Testis (tissue), 3 donors: ENCODE data around the gene PLEKHA8. TPM values are rescaled to one million over a fixed set of nuclear protein-coding genes. Genes with fewer than 3 reads are reported as not detected.
"Not testable (repeated sequence)": the region's sequence is repeated elsewhere in the genome, so short reads cannot be mapped to it uniquely, and the experiment has no call there.

ENCODE experiments used
- DNase-seq: peaks from one replicate; pipeline ENCODE4 v3.0.0-alpha.2; 2019
- H3K27ac ChIP-seq, 2 donors: fragments of 200-600 bp; sonication (generic); one replicate each; pipeline ENCODE4 v1.5.1; 2019
- H3K27me3 ChIP-seq: fragments of 200-600 bp; sonication (generic); one replicate; pipeline ENCODE4 v1.5.1; 2019
- H3K36me3 ChIP-seq: fragments of 200-600 bp; sonication (generic); one replicate; pipeline ENCODE4 v1.5.1; 2017; ENCODE audit warnings: low read depth; ENCODE audit errors: missing control alignments
- H3K4me1 ChIP-seq: fragments of 200-600 bp; sonication (generic); one replicate; pipeline ENCODE4 v1.5.1; 2019
- H3K4me3 ChIP-seq, 2 donors: fragments of 200-600 bp; sonication (generic); one replicate each; pipeline ENCODE4 v1.5.1; 2017 to 2019
- H3K9me3 ChIP-seq: fragments of 200-600 bp; sonication (generic); one replicate; pipeline ENCODE4 v1.5.1; 2017
- POLR2A ChIP-seq: fragments of 450-650 bp; IDR thresholded peaks from one replicate; pipeline ENCODE4 v1.6.1; 2017; ENCODE audit warnings: antibody characterized with exemption, mild to moderate bottlenecking, moderate library complexity
- WGBS, 2 donors: methylation state at CpG; one replicate each; pipeline ENCODE4 v1.1.5; 2018; 5-methylcytosine and 5-hydroxymethylcytosine counted together
- intact Hi-C: fragments of 100-400 bp; cut with DNase I; formaldehyde crosslinking; loops from one replicate; pipeline ENCODE4 v1.15.1; 2023; ENCODE audit warnings: low total_unique reads
- polyA plus RNA-seq: library from polyadenylated mRNA; stranded (reverse); fragments of 350-450 nt; fragmentation: Illumina TruSeq; extraction: RNeasy Lipid Tissue Mini Kit (QIAGEN cat#74804); gene quantifications from one replicate; pipeline ENCODE4 v1.2.3, GENCODE V29; 2014; ENCODE audit warnings: low read depth, low replicate concordance; ENCODE audit not compliant: insufficient read depth
- total RNA-seq, 2 donors: library from RNA; depleted of rRNA; stranded (reverse); fragments of >200 nt; gene quantifications; one replicate each; pipeline ENCODE4 v1.2.3, GENCODE V29; 2016
- TF ChIP-seq, protein P1 (sequence below), 3 experiments: fragments of 450-650 bp in 2 of 3; fragments of 200-600 bp in 1 of 3; sonication (generic) in 1 of 3; IDR thresholded peaks; one replicate each; pipeline ENCODE4 v1.5.1; 2016 to 2019; ENCODE audit warnings: antibody characterized with exemption in 3 of 3, mild to moderate bottlenecking in 2 of 3, moderate library complexity in 1 of 3

PLEKHA8 gene
- total and polyA plus RNA-seq, 3 donors from 2014 or later: 7.1 to 14.5 (median 11.0) TPM

DNA sequence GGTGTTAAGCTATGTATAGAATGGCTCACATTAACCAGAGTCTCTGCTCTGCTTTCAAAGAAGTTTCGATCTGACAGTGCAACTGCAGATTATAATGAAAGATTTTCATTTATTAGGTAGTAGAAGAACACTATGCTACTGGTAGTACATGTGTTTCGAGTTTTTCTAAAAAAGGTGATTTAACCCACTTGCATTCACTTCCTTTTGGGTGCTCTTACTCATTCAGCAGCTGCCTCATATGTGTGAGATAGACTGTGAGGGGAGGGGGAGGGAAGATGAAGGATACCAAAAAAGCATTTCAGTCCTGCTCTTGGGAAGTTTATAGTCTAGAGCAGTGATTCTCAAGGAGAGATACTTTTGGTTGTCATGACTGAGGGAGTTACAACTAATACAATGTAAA lies 20.4 kb downstream of the PLEKHA8 start:
- Histone ChIP-seq H3K36me3 (no peaks in the 10 kb centered on the region), H3K27me3 (no peaks in the 10 kb centered on the region), H3K27ac (no peak overlapping the region), H3K9me3 (no peaks in the 10 kb centered on the region), H3K4me1 (no peaks in the 10 kb centered on the region), H3K4me3 (no peak overlapping the region)
- DNase-seq: no peak
- no peak for TF ChIP-seq POLR2A
- TF ChIP-seq, protein P1, sequence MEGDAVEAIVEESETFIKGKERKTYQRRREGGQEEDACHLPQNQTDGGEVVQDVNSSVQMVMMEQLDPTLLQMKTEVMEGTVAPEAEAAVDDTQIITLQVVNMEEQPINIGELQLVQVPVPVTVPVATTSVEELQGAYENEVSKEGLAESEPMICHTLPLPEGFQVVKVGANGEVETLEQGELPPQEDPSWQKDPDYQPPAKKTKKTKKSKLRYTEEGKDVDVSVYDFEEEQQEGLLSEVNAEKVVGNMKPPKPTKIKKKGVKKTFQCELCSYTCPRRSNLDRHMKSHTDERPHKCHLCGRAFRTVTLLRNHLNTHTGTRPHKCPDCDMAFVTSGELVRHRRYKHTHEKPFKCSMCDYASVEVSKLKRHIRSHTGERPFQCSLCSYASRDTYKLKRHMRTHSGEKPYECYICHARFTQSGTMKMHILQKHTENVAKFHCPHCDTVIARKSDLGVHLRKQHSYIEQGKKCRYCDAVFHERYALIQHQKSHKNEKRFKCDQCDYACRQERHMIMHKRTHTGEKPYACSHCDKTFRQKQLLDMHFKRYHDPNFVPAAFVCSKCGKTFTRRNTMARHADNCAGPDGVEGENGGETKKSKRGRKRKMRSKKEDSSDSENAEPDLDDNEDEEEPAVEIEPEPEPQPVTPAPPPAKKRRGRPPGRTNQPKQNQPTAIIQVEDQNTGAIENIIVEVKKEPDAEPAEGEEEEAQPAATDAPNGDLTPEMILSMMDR (IDR thresholded peaks at IDR 0.05): no peak
- 91 to 94% methylated on average over 2 of the region's 2 CpGs for WGBS, 2 donors
- intact Hi-C loops: no loop called here

DNA sequence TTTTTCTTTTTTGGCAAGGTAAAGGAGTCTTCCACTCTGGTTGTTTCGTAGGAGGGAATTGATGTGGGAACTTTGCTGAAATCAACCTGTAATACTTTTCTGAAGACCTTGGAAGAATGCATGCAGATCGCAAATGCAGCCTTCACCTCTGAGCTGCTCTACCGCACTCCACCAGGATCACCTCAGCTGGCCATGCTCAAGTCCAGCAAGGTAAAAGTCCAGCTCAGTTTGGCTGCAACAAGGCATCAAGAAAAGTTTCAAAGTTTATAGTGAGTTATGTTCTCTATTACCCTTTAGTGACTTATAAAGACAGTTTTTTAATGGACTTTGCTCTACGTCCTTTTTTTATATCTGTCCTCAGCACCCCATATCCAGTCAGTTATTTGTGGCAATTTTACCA lies 21.0 kb downstream of the PLEKHA8 start:
- intact Hi-C loops: no loop called here
- Histone ChIP-seq H3K9me3 (no peaks in the 10 kb centered on the region), H3K4me1 (no peaks in the 10 kb centered on the region), H3K27me3 (no peaks in the 10 kb centered on the region), H3K27ac (no peak overlapping the region), H3K4me3 (no peak overlapping the region), H3K36me3 (no peaks in the 10 kb centered on the region)
- TF ChIP-seq POLR2A: no peak
- TF ChIP-seq, protein P1 (IDR thresholded peaks at IDR 0.05): no peak
- no peak for DNase-seq
- WGBS, 2 donors: 94 to 97% methylated on average over 4 of the region's 4 CpGs

DNA sequence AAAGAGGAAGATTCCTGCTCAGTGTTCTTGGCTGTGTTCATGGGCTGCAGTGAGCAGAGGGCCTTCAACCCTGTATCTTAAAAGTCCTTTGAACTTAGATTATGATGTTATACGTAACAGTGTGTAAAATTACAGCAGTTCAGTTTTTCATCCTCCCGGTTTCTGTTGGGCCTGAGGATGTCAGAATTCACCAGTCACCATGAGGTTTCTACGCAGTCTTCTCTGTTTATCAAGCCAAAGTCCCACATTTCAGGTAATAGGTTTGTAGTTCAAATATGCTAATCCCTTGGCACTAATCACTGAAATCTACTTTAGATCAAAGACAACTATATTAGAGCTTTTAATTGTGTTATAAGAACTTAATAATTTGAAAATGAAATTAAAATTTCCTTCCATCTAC lies 24.9 kb downstream of the PLEKHA8 start:
- TF ChIP-seq POLR2A: no peak
- TF ChIP-seq, protein P1 (IDR thresholded peaks at IDR 0.05): no peak
- Histone ChIP-seq H3K4me3 (no peak overlapping the region), H3K9me3 (no peaks in the 10 kb centered on the region), H3K4me1 (no peaks in the 10 kb centered on the region), H3K36me3 (no peaks in the 10 kb centered on the region), H3K27me3 (no peaks in the 10 kb centered on the region), H3K27ac (no peak overlapping the region)
- intact Hi-C loops: no loop called here
- 89 to 96% methylated on average over 3 of the region's 3 CpGs for WGBS, 2 donors
- no peak for DNase-seq

DNA sequence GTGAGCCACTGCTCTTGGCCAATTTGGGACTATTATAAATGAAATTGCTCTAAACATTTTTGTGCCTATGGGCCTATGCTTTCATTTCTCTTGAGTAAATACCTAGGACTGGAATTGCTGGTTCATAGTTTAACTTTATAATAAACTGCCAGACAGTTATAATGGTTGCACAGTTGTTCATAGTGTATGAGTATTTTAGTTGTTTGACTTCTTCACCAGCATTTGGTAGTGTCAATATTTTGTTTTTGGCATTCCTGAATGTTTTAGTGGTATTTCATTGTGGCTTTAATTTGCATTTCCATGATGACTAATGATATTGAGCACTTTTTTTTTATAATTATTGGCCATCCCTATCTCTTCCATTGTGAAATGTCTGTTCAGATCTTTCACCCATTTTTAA lies 29.5 kb downstream of the PLEKHA8 start:
- no peaks in the 10 kb centered on the region for H3K36me3 ChIP-seq
- TF ChIP-seq POLR2A: no peak
- TF ChIP-seq, protein P1 (IDR thresholded peaks at IDR 0.05): no peak

DNA sequence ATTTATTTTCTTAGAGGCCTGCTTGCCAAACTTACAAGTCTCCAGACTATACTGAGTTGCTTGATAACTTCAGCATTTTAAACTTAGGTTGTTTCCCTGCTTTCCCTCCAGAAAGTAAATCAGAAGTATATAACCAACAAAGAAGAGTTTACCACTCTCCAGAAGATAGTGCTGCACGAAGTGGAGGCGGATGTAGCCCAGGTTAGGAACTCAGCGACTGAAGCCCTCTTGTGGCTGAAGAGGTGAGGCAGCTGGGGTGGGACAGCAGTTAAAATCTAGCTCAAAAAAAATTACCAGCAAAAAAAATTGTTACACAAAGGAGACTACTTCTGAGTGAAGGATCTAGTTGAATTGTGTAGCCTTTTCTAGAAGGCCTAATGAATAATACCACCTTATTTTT lies 33.6 kb downstream of the PLEKHA8 start:
- H3K4me1 ChIP-seq, H3K9me3 ChIP-seq, H3K36me3 ChIP-seq, H3K4me3 ChIP-seq, intact Hi-C loops, H3K27me3 ChIP-seq, H3K27ac ChIP-seq: not testable (repeated sequence)
- peak; percentile 63 for DNase-seq
- TF ChIP-seq, protein P1 (IDR thresholded peaks at IDR 0.05): peak; percentile 49 to 74 (median 51)
- 24 to 36% methylated on average over 3 of the region's 3 CpGs for WGBS, 2 donors

More for the DNA sequence above, 29.5 kb downstream of the PLEKHA8 start:
- DNase-seq: no peak
- H3K27ac ChIP-seq: no peak overlapping the region
- H3K4me1 ChIP-seq: no peaks in the 10 kb centered on the region
- no peaks in the 10 kb centered on the region for H3K27me3 ChIP-seq
- H3K9me3 ChIP-seq: no peaks in the 10 kb centered on the region
- H3K4me3 ChIP-seq: no peak overlapping the region
- intact Hi-C loops: no loop called here
